OCI-LY1 (cell line): ENCODE results near the gene VPS35L.

ENCODE experiments used
- H2AFZ ChIP-seq: fragments of 200-600 bp; sonication (generic), shearing (Covaris generic); 2 replicates; pipeline ENCODE4 v1.6.0; 2014; ENCODE audit warnings: antibody characterized with exemption, mild to moderate bottlenecking, low read length
- H3F3A ChIP-seq: fragments of 200-600 bp; sonication (generic), shearing (Covaris generic); 2 replicates; pipeline ENCODE4 v1.6.0; 2014; ENCODE audit warnings: mild to moderate bottlenecking, antibody characterized with exemption, low read length, moderate library complexity; ENCODE audit not compliant: insufficient read depth
- H3K27ac ChIP-seq: fragments of 200-600 bp; sonication (generic); 2 replicates; pipeline ENCODE4 v1.5.1; 2014; ENCODE audit warnings: low read length, mixed run types, mild to moderate bottlenecking, low read depth; ENCODE audit not compliant: poor library complexity, severe bottlenecking
- H3K27me3 ChIP-seq: fragments of 200-600 bp; sonication (generic); 2 replicates; pipeline ENCODE4 v1.6.0; 2014; ENCODE audit warnings: antibody characterized with exemption, mild to moderate bottlenecking, low read length, moderate library complexity; ENCODE audit not compliant: insufficient read depth
- H3K36me3 ChIP-seq: fragments of 200-600 bp; sonication (generic); 2 replicates; pipeline ENCODE4 v1.6.1; 2014; ENCODE audit warnings: mild to moderate bottlenecking, antibody characterized with exemption, low read length, moderate library complexity, mixed read lengths; ENCODE audit not compliant: insufficient read depth
- H3K4me1 ChIP-seq: fragments of 200-600 bp; sonication (generic); 2 replicates; pipeline ENCODE4 v1.5.1; 2014; ENCODE audit warnings: mild to moderate bottlenecking, low read length, moderate library complexity; ENCODE audit not compliant: insufficient read depth, severe bottlenecking
- H3K4me2 ChIP-seq: fragments of 200-600 bp; sonication (generic), shearing (Covaris generic); 2 replicates; pipeline ENCODE4 v1.6.1; 2014; ENCODE audit warnings: low read length
- H3K4me3 ChIP-seq: fragments of 200-600 bp; sonication (generic); 2 replicates; pipeline ENCODE4 v1.5.1; 2014; ENCODE audit warnings: low read length, low read depth, mild to moderate bottlenecking, mixed read lengths; ENCODE audit not compliant: poor library complexity, severe bottlenecking
- H3K79me2 ChIP-seq: fragments of 200-600 bp; shearing (Covaris generic); 2 replicates; pipeline ENCODE4 v1.6.1; 2016; ENCODE audit warnings: mixed run types, low read length, mixed read lengths; ENCODE audit not compliant: insufficient read depth
- H3K9ac ChIP-seq: fragments of 200-600 bp; sonication (generic), shearing (Covaris generic); 2 replicates; pipeline ENCODE4 v1.6.1; 2014; ENCODE audit warnings: mild to moderate bottlenecking, low read length, mixed read lengths
- H3K9me2 ChIP-seq: fragments of 200-600 bp; sonication (generic), shearing (Covaris generic); 2 replicates; pipeline ENCODE4 v1.6.1; 2014; ENCODE audit warnings: low read depth, mild to moderate bottlenecking, low read length, mixed read lengths
- H3K9me3 ChIP-seq: fragments of 200-600 bp; shearing (Covaris generic); 2 replicates; pipeline ENCODE4 v1.6.1; 2014; ENCODE audit warnings: low read length, mixed read lengths
- H4K20me1 ChIP-seq: fragments of 200-600 bp; sonication (generic), shearing (Covaris generic); 2 replicates; pipeline ENCODE4 v1.6.0; 2016; ENCODE audit warnings: mild to moderate bottlenecking, low read length; ENCODE audit not compliant: insufficient read depth
- CTCF ChIP-seq: fragments of 200-600 bp; sonication (generic), shearing (Covaris generic); IDR thresholded peaks from 2 replicates; pipeline ENCODE4 v1.5.1; 2017; ENCODE audit warnings: mild to moderate bottlenecking, antibody characterized with exemption, low read length, moderate library complexity, mixed read lengths
- EZH2 ChIP-seq: fragments of 200-600 bp; sonication (generic), shearing (Covaris generic); IDR thresholded peaks from 2 replicates; pipeline ENCODE4 v1.8.0; 2017; ENCODE audit warnings: borderline replicate concordance, mixed run types, mild to moderate bottlenecking, antibody characterized with exemption, low read length, moderate library complexity, mixed read lengths

Gene VPS35L

GRCh38 chr16:19683453-19684236, 128.1 kb downstream of the VPS35L start:
- Histone ChIP-seq H3K36me3 (peaks cover 34% of the 10 kb centered on the region), H3K4me1 (no peaks in the 10 kb centered on the region), H3K9ac (no peak overlapping the region), H3K4me2 (no peak overlapping the region), H3K4me3 (no peak overlapping the region), H3K27ac (no peak overlapping the region), H3F3A (no peaks in the 10 kb centered on the region), H3K9me2 (no peaks in the 10 kb centered on the region), H3K9me3 (no peaks in the 10 kb centered on the region), H3K79me2 (no peaks in the 10 kb centered on the region), H3K27me3 (no peaks in the 10 kb centered on the region), H4K20me1 (no peaks in the 10 kb centered on the region), H2AFZ (no peak overlapping the region)
- TF ChIP-seq EZH2 (no peak), CTCF (no peak)

GRCh38 chr16:19685176-19685575, 129.7 kb downstream of the VPS35L start:
- no peak overlapping the region for H3K4me3 ChIP-seq
- H3K9me3 ChIP-seq, result no peaks in the 10 kb centered on the region
- H3K36me3 ChIP-seq, result peaks cover 34% of the 10 kb centered on the region

GRCh38 chr16:19687279-19687678, 131.8 kb downstream of the VPS35L start:
- Histone ChIP-seq H3K79me2 (no peaks in the 10 kb centered on the region), H3K4me1 (no peaks in the 10 kb centered on the region), H3F3A (no peaks in the 10 kb centered on the region), H3K36me3 (peaks cover 40% of the 10 kb centered on the region), H3K4me3 (no peak overlapping the region), H3K4me2 (no peak overlapping the region), H3K9me2 (no peaks in the 10 kb centered on the region), H3K27ac (no peak overlapping the region), H3K9ac (no peak overlapping the region), H3K9me3 (no peaks in the 10 kb centered on the region), H3K27me3 (no peaks in the 10 kb centered on the region), H2AFZ (no peak overlapping the region), H4K20me1 (no peaks in the 10 kb centered on the region)
- TF ChIP-seq EZH2, result no peak
- no peak for TF ChIP-seq CTCF

More at GRCh38 chr16:19685176-19685575, 129.7 kb downstream of the VPS35L start:
- no peaks in the 10 kb centered on the region for H3K79me2 ChIP-seq
- no peaks in the 10 kb centered on the region for H3F3A ChIP-seq
- no peaks in the 10 kb centered on the region for H3K9me2 ChIP-seq
- H3K4me1 ChIP-seq, result no peaks in the 10 kb centered on the region
- no peak overlapping the region for H3K4me2 ChIP-seq
- H3K27ac ChIP-seq, result no peak overlapping the region
- no peaks in the 10 kb centered on the region for H3K27me3 ChIP-seq
- H2AFZ ChIP-seq, result no peak overlapping the region
- H4K20me1 ChIP-seq, result no peaks in the 10 kb centered on the region
- no peak for TF ChIP-seq CTCF
- TF ChIP-seq EZH2, result no peak
- no peak overlapping the region for H3K9ac ChIP-seq
